Esophagus muscularis mucosa (tissue), 3 donors: ENCODE data around the gene ZXDC.

Experiments
- POLR2AphosphoS5 ChIP-seq, 2 donors: sonication (generic); formaldehyde crosslinking; IDR thresholded peaks; one replicate each; pipeline ENCODE4 v1.6.1; 2017; ENCODE audit warnings: antibody characterized with exemption in 2 of 2
- TF ChIP-seq, protein P1 (sequence below), 3 experiments: fragments of 200-600 bp in 2 of 3; fragments of 450-650 bp in 1 of 3; sonication (generic) in 2 of 3; IDR thresholded peaks; one replicate each; pipeline ENCODE4 v1.5.1; 2017 to 2019; ENCODE audit warnings: antibody characterized with exemption in 3 of 3, mild to moderate bottlenecking in 2 of 3, moderate library complexity in 1 of 3

DNA sequence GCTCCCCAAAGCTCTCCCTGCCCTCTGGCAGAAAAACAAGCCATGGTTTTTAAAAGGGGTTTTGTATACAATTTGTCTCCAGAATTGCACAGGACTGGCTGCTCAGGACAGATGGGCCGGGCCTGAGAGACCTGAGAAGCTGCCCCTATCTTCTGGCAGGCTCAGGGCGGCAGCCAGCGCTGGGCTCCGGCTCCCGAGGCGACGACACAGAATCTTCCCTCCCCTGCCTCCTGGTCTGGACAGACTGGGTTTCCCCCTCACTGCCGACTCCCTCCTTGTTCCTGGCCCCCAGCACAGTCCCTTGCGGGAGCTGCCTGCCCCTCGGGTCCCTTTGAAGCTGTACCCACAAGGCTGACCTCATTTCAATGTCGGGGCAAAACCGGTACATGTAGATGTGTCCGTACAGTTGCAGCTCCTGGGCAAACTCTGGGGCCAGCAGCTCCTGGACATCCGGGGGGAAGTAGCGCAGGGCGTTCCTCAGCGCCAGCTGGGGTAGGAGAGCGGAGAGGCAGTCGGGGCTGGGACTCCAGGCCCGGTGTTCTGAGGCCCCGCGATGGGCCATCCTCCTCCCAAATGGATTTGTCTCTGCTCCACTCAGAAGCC lies 34.7 kb upstream of the ZXDC start:
- TF ChIP-seq, protein P1, sequence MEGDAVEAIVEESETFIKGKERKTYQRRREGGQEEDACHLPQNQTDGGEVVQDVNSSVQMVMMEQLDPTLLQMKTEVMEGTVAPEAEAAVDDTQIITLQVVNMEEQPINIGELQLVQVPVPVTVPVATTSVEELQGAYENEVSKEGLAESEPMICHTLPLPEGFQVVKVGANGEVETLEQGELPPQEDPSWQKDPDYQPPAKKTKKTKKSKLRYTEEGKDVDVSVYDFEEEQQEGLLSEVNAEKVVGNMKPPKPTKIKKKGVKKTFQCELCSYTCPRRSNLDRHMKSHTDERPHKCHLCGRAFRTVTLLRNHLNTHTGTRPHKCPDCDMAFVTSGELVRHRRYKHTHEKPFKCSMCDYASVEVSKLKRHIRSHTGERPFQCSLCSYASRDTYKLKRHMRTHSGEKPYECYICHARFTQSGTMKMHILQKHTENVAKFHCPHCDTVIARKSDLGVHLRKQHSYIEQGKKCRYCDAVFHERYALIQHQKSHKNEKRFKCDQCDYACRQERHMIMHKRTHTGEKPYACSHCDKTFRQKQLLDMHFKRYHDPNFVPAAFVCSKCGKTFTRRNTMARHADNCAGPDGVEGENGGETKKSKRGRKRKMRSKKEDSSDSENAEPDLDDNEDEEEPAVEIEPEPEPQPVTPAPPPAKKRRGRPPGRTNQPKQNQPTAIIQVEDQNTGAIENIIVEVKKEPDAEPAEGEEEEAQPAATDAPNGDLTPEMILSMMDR (IDR thresholded peaks at IDR 0.05) = no peak
- no peak for TF ChIP-seq POLR2AphosphoS5 (IDR thresholded peaks at IDR 0.05)
